NCI-H2029 (cell line): ENCODE data around the gene RAMP1.

ENCODE experiments used
- DNase-seq: peaks from one replicate; lab custom pipeline; 2025; lab: John Stamatoyannopoulos, UW

RAMP1 gene

GRCh38 chr2:237917696-237918374, 58.4 kb downstream of the RAMP1 start:
- DNase-seq: no peak

GRCh38 chr2:237919593-237919992, 60.2 kb downstream of the RAMP1 start:
- no peak for DNase-seq

- no peak for DNase-seq
Observed at GRCh38 chr2:237920673-237921072, 61.2 kb downstream of the RAMP1 start.

GRCh38 chr2:237921967-237922492, 62.6 kb downstream of the RAMP1 start:
- DNase-seq: no peak

- DNase-seq: no peak
Observed at GRCh38 chr2:237922641-237923361, 63.4 kb downstream of the RAMP1 start.

- DNase-seq: no peak
Observed at GRCh38 chr2:237923481-237924163, 64.2 kb downstream of the RAMP1 start.

GRCh38 chr2:237924164-237924534, 64.7 kb downstream of the RAMP1 start:
- DNase-seq: no peak

GRCh38 chr2:237927135-237927534, 67.7 kb downstream of the RAMP1 start:
- no peak for DNase-seq

- no peak for DNase-seq
Observed at GRCh38 chr2:237927986-237928385, 68.6 kb downstream of the RAMP1 start.

GRCh38 chr2:237929979-237930378, 70.6 kb downstream of the RAMP1 start:
- DNase-seq: no peak

GRCh38 chr2:237931205-237931721, 71.8 kb downstream of the RAMP1 start:
- DNase-seq: no peak

GRCh38 chr2:237932731-237933131, 73.3 kb downstream of the RAMP1 start:
- no peak for DNase-seq

- DNase-seq: no peak
Observed at GRCh38 chr2:237934186-237934585, 74.8 kb downstream of the RAMP1 start.

GRCh38 chr2:237935740-237936452, 76.5 kb downstream of the RAMP1 start:
- no peak for DNase-seq

GRCh38 chr2:237939251-237939650, 79.8 kb downstream of the RAMP1 start:
- DNase-seq: peak; percentile 17

GRCh38 chr2:237940828-237941227, 81.4 kb downstream of the RAMP1 start:
- no peak for DNase-seq

- DNase-seq: no peak
Observed at GRCh38 chr2:237941239-237941638, 81.8 kb downstream of the RAMP1 start.

GRCh38 chr2:237942513-237942899, 83.1 kb downstream of the RAMP1 start:
- no peak for DNase-seq

- DNase-seq: no peak
Observed at GRCh38 chr2:237943395-237944094, 84.1 kb downstream of the RAMP1 start.

- DNase-seq: no peak
Observed at GRCh38 chr2:237944302-237944701, 84.9 kb downstream of the RAMP1 start.

GRCh38 chr2:237946423-237946822, 87.0 kb downstream of the RAMP1 start:
- DNase-seq: no peak
